OCI-LY1 (cell line): ENCODE measurements around the gene RAI1.

Source experiments
- H2AFZ ChIP-seq: fragments of 200-600 bp; sonication (generic), shearing (Covaris generic); 2 replicates; pipeline ENCODE4 v1.6.0; 2014; ENCODE audit warnings: antibody characterized with exemption, mild to moderate bottlenecking, low read length
- H3F3A ChIP-seq: fragments of 200-600 bp; sonication (generic), shearing (Covaris generic); 2 replicates; pipeline ENCODE4 v1.6.0; 2014; ENCODE audit warnings: mild to moderate bottlenecking, antibody characterized with exemption, low read length, moderate library complexity; ENCODE audit not compliant: insufficient read depth
- H3K27ac ChIP-seq: fragments of 200-600 bp; sonication (generic); 2 replicates; pipeline ENCODE4 v1.5.1; 2014; ENCODE audit warnings: low read length, mixed run types, mild to moderate bottlenecking, low read depth; ENCODE audit not compliant: poor library complexity, severe bottlenecking
- H3K27me3 ChIP-seq: fragments of 200-600 bp; sonication (generic); 2 replicates; pipeline ENCODE4 v1.6.0; 2014; ENCODE audit warnings: antibody characterized with exemption, mild to moderate bottlenecking, low read length, moderate library complexity; ENCODE audit not compliant: insufficient read depth
- H3K36me3 ChIP-seq: fragments of 200-600 bp; sonication (generic); 2 replicates; pipeline ENCODE4 v1.6.1; 2014; ENCODE audit warnings: mild to moderate bottlenecking, antibody characterized with exemption, low read length, moderate library complexity, mixed read lengths; ENCODE audit not compliant: insufficient read depth
- H3K4me1 ChIP-seq: fragments of 200-600 bp; sonication (generic); 2 replicates; pipeline ENCODE4 v1.5.1; 2014; ENCODE audit warnings: mild to moderate bottlenecking, low read length, moderate library complexity; ENCODE audit not compliant: insufficient read depth, severe bottlenecking
- H3K4me2 ChIP-seq: fragments of 200-600 bp; sonication (generic), shearing (Covaris generic); 2 replicates; pipeline ENCODE4 v1.6.1; 2014; ENCODE audit warnings: low read length
- H3K4me3 ChIP-seq: fragments of 200-600 bp; sonication (generic); 2 replicates; pipeline ENCODE4 v1.5.1; 2014; ENCODE audit warnings: low read length, low read depth, mild to moderate bottlenecking, mixed read lengths; ENCODE audit not compliant: poor library complexity, severe bottlenecking
- H3K79me2 ChIP-seq: fragments of 200-600 bp; shearing (Covaris generic); 2 replicates; pipeline ENCODE4 v1.6.1; 2016; ENCODE audit warnings: mixed run types, low read length, mixed read lengths; ENCODE audit not compliant: insufficient read depth
- H3K9ac ChIP-seq: fragments of 200-600 bp; sonication (generic), shearing (Covaris generic); 2 replicates; pipeline ENCODE4 v1.6.1; 2014; ENCODE audit warnings: mild to moderate bottlenecking, low read length, mixed read lengths
- H3K9me2 ChIP-seq: fragments of 200-600 bp; sonication (generic), shearing (Covaris generic); 2 replicates; pipeline ENCODE4 v1.6.1; 2014; ENCODE audit warnings: low read depth, mild to moderate bottlenecking, low read length, mixed read lengths
- H3K9me3 ChIP-seq: fragments of 200-600 bp; shearing (Covaris generic); 2 replicates; pipeline ENCODE4 v1.6.1; 2014; ENCODE audit warnings: low read length, mixed read lengths
- H4K20me1 ChIP-seq: fragments of 200-600 bp; sonication (generic), shearing (Covaris generic); 2 replicates; pipeline ENCODE4 v1.6.0; 2016; ENCODE audit warnings: mild to moderate bottlenecking, low read length; ENCODE audit not compliant: insufficient read depth
- EZH2 ChIP-seq: fragments of 200-600 bp; sonication (generic), shearing (Covaris generic); IDR thresholded peaks from 2 replicates; pipeline ENCODE4 v1.8.0; 2017; ENCODE audit warnings: borderline replicate concordance, mixed run types, mild to moderate bottlenecking, antibody characterized with exemption, low read length, moderate library complexity, mixed read lengths
- TF ChIP-seq, protein P1 (sequence below): fragments of 200-600 bp; sonication (generic), shearing (Covaris generic); IDR thresholded peaks from 2 replicates; pipeline ENCODE4 v1.5.1; 2017; ENCODE audit warnings: mild to moderate bottlenecking, antibody characterized with exemption, low read length, moderate library complexity, mixed read lengths

RAI1 gene

DNA sequence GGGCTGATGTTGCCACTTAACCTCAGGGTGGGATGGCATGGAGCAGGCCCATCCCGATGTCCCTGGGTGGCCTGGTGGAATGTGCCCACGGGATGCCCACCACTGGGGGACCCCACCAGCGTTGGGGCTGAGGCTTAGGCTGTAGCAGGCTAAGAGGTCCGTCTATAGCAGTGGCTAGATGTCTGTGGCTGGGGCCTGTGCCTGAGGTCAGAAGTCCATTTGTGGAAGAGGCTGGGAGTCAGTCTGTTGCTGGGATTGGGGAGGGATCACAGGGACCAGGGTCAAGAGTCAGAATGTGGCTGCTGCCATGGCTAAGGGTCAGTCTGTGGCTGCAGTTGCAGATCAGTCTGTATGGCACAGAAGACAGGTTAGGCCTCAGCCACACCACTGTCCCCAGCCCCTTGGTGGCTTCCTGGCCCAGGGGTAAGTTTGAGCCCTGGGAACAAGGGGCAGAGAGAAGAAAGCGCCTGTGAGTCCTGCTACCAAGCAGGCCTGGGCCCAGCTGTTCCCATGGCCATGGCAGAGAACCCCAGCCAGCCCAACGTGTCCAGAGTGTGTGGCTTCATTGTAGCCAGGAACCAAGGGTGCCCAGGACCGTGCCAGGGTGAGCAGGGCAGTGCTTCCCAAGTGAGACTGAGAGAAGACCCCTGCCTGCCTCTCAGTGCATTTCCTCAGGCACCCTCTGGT, 35.7 kb downstream of the RAI1 start:
- Histone ChIP-seq H3K27me3 (peaks cover 6% of the 10 kb centered on the region; the same call in 1 of the 2 replicates), H4K20me1 (no peaks in the 10 kb centered on the region), H3K36me3 (no peaks in the 10 kb centered on the region), H3K4me1 (no peaks in the 10 kb centered on the region), H3K4me2 (no peak overlapping the region), H3K9me3 (no peaks in the 10 kb centered on the region), H3K79me2 (no peaks in the 10 kb centered on the region), H2AFZ (no peak overlapping the region), H3K27ac (no peak overlapping the region), H3K9ac (no peak overlapping the region), H3F3A (no peaks in the 10 kb centered on the region), H3K4me3 (no peak overlapping the region), H3K9me2 (no peaks in the 10 kb centered on the region)
- TF ChIP-seq EZH2 = no peak
- TF ChIP-seq, protein P1, sequence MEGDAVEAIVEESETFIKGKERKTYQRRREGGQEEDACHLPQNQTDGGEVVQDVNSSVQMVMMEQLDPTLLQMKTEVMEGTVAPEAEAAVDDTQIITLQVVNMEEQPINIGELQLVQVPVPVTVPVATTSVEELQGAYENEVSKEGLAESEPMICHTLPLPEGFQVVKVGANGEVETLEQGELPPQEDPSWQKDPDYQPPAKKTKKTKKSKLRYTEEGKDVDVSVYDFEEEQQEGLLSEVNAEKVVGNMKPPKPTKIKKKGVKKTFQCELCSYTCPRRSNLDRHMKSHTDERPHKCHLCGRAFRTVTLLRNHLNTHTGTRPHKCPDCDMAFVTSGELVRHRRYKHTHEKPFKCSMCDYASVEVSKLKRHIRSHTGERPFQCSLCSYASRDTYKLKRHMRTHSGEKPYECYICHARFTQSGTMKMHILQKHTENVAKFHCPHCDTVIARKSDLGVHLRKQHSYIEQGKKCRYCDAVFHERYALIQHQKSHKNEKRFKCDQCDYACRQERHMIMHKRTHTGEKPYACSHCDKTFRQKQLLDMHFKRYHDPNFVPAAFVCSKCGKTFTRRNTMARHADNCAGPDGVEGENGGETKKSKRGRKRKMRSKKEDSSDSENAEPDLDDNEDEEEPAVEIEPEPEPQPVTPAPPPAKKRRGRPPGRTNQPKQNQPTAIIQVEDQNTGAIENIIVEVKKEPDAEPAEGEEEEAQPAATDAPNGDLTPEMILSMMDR = no peak

DNA sequence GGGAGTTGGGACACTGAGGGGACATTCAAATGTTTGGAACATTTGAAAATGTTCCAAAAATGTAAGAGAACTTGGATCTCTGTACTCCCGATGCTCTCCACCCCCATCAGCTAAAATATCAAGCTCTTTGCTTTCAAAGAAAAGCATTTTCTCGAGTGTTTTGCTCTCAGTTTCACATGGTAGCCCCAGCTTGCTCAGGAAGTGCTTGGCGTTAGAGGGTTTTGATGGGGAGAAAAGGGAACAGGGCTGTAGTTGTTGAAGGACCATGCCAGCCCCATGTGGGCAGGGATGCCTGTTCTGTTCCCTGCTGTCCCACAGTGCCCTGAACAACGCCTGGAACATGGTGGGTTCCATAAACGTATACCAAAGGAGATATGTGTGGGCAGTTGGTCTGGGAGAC, 37.0 kb downstream of the RAI1 start:
- no peaks in the 10 kb centered on the region for H3F3A ChIP-seq
- TF ChIP-seq EZH2 = no peak
- TF ChIP-seq, protein P1 = no peak
- no peak overlapping the region for H3K4me2 ChIP-seq
- no peaks in the 10 kb centered on the region for H3K36me3 ChIP-seq
- H3K79me2 ChIP-seq = no peaks in the 10 kb centered on the region
- H2AFZ ChIP-seq = no peak overlapping the region
- H4K20me1 ChIP-seq = no peaks in the 10 kb centered on the region
- no peak overlapping the region for H3K9ac ChIP-seq
- no peaks in the 10 kb centered on the region for H3K4me1 ChIP-seq
- H3K9me2 ChIP-seq = no peaks in the 10 kb centered on the region
- no peak overlapping the region for H3K27ac ChIP-seq
- no peaks in the 10 kb centered on the region for H3K9me3 ChIP-seq
- peaks cover 10% of the 10 kb centered on the region for H3K27me3 ChIP-seq
- no peak overlapping the region for H3K4me3 ChIP-seq

DNA sequence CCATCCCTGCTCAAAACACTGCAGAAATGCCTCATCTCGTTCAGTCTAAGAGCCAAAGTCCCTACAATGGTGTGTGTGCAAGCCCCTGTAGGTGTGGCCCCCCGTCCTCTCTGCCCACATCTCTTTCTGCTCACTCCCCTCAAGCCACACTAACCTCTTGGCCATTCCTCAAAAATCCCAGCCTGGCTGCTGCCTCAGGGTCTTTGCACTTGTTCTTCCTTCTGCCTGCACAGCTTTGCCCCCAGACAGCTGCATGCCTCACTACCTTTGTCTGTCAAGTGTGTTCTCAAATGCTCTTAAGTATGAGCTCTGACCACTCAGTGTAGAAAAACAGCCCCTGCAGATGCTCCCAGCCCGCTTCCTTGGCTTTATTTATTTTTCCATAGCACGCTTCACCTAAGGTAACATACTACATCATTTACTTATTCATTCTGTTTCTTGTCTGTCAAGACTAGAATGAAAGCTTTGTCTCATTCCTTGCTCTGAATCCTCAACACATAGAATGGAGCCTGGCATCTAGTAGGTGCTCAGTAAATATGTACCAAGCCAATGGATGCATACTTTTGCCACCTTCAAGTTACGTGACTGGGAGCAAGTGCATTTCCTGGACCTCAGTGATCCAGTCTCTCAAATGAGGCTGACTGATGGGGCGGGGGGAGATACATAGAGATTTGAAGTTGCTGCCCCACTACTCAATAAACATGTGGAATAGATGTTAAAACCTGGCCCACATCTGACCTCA, 38.1 kb downstream of the RAI1 start:
- no peak overlapping the region for H3K9ac ChIP-seq
- H3K9me3 ChIP-seq = no peaks in the 10 kb centered on the region
- peaks cover 8% of the 10 kb centered on the region for H3K27me3 ChIP-seq
- H3K27ac ChIP-seq = no peak overlapping the region
- H3K79me2 ChIP-seq = no peaks in the 10 kb centered on the region
- H3K4me3 ChIP-seq = no peak overlapping the region
- no peak for TF ChIP-seq EZH2
- TF ChIP-seq, protein P1 = no peak
- no peaks in the 10 kb centered on the region for H3K36me3 ChIP-seq
- H4K20me1 ChIP-seq = no peaks in the 10 kb centered on the region
- no peaks in the 10 kb centered on the region for H3K9me2 ChIP-seq
- no peak overlapping the region for H3K4me2 ChIP-seq
- no peaks in the 10 kb centered on the region for H3F3A ChIP-seq
- no peaks in the 10 kb centered on the region for H3K4me1 ChIP-seq
- H2AFZ ChIP-seq = no peak overlapping the region
